HG03025 (cell line): ENCODE results near the gene PCDHA6.
"Not testable (repeated sequence)": the region's sequence is repeated elsewhere in the genome, so short reads cannot be mapped to it uniquely, and the experiment has no call there.

ENCODE experiments used
- ATAC-seq: cut with Tn5 transposase; IDR thresholded peaks from one replicate; pipeline ENCODE4 v1.9.1; 2021; ENCODE audit warnings: mild to moderate bottlenecking, moderate library complexity; ENCODE audit not compliant: unreplicated experiment, low FRiP score

Gene PCDHA6

GRCh38 chr5:140827704-140828361, at the start of gene PCDHA6:
Gene PCDHA6 (plus strand): TSS chr5:140827960. CDS start chr5:140828092, 132 bp downstream.
- no peak for ATAC-seq

GRCh38 chr5:140780512-140780911, 47.2 kb upstream of the PCDHA6 start:
- ATAC-seq: no peak

DNA sequence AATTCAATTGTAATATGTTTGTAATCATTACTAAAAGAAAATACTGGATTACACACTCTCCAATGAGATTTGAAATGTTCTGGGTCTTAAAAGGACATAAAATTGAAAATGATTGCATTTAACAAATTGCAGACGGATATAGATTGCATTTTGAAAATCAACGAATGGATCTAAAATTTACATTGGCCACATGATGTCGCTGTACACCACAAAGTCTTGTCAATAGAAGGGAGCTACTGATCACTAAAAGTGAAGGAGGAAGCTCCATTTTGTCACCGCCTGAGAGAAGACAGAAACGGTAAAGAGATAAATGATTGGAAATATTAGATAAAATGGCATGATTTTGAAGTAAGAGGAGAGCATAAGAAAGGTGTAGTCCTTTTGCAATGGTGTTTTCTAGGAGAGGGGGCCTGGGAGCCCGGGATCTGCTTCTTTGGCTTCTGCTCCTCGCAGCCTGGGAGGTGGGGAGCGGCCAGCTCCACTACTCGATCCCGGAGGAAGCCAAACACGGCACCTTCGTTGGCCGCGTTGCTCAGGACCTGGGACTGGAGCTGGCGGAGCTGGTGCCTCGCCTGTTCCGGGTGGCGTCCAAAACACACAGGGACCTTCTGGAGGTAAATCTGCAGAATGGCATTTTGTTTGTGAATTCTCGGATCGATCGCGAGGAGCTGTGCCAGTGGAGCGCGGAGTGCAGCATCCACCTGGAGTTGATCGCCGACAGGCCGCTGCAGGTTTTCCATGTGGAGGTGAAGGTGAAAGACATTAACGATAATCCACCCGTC, 41.7 kb upstream of the PCDHA6 start, which contains the start of gene PCDHA1:
Gene PCDHA1, plus strand, starts transcription at position 236 of the 782 bp plus-strand sequence.
- no peak for ATAC-seq

DNA sequence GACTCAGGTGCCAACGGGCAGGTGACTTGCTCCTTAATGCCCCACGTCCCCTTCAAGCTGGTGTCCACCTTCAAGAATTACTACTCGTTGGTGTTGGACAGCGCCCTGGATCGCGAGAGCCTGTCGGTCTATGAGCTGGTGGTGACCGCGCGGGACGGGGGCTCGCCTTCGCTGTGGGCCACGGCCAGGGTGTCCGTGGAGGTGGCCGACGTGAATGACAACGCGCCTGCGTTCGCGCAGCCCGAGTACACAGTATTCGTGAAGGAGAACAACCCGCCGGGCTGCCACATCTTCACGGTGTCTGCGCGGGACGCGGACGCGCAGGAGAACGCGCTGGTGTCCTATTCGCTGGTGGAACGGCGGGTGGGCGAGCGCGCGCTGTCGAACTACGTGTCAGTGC, 40.3 kb upstream of the PCDHA6 start:
- ATAC-seq: not testable (repeated sequence)

DNA sequence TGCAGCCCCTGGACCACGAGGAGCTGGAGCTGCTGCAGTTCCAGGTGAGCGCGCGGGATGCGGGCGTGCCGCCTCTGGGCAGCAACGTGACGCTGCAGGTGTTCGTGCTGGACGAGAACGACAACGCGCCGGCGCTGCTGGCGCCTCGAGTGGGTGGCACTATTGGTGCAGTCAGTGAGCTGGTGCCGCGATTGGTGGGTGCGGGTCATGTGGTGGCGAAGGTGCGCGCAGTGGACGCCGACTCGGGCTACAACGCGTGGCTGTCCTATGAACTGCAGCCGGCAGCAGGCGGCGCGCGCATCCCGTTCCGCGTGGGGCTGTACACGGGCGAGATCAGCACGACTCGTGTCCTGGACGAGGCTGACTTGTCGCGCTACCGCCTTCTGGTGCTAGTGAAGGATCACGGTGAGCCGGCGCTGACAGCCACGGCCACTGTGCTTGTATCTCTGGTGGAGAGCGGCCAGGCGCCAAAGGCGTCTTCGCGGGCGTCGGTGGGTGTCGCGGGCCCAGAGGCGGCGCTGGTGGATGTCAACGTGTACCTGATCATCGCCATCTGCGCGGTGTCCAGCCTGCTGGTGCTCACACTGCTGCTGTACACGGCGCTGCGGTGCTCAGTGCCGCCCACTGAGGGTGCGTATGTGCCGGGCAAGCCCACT, 39.8 kb upstream of the PCDHA6 start:
- not testable (repeated sequence) for ATAC-seq

DNA sequence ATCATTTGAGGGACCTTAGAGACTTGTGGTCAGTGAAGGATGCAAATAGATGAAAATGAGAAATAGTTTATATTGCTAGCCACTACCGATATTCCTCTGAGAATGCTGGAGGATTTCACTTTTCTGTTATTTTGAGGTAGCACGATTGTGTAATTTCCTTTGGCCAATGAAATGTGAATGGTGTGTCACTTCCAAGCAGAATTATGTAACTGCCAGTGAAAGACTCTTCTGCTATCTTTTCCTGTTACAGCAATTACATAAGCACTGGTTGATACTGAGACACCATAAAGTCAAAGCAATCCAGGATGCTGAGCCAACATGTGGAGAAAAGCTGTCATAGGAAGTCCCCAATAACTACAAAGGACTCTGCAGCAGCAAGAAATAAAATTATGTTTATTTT, 36.7 kb upstream of the PCDHA6 start:
- no peak for ATAC-seq

DNA sequence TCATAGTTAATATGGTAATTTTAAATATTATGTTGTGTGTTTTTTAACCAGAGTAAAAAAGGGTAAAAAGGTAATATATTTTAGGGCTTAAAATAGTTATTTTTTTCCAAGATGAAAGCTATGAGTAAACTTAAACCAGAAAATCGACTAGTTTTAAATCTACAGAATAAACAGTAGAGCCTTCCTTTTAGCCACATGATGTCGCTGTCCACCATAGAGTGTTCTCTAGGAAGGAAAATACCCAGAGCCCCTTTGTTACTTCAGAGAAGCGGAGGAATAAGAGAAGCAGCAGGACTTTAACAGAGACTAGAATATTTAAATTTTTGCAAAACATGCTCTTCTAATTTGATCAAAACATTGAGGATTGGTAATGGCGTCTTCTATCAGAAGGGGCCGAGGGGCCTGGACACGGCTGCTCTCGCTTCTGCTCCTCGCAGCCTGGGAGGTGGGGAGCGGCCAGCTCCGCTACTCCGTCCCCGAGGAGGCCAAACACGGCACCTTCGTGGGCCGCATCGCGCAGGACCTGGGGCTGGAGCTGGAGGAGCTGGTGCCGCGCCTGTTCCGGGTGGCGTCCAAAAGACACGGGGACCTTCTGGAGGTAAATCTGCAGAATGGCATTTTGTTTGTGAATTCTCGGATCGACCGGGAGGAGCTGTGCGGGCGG, 33.0 kb upstream of the PCDHA6 start, which contains the start of gene PCDHA2:
Gene PCDHA2, plus strand, starts transcription at position 258 of the 664 bp plus-strand sequence.
- no peak for ATAC-seq

DNA sequence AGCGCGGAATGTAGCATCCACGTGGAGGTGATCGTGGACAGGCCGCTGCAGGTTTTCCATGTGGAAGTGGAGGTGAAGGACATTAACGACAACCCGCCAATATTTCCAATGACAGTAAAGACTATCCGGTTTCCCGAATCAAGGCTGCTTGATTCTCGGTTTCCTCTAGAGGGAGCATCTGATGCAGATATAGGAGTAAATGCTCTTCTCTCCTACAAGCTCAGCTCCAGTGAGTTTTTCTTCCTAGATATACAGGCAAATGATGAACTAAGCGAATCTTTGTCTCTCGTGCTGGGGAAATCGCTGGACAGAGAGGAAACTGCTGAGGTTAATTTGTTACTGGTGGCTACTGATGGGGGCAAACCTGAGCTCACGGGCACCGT, 32.5 kb upstream of the PCDHA6 start:
- no peak for ATAC-seq

GRCh38 chr5:140796072-140796717, 31.6 kb upstream of the PCDHA6 start:
- ATAC-seq: not testable (repeated sequence)

GRCh38 chr5:140796718-140797095, 31.1 kb upstream of the PCDHA6 start:
- ATAC-seq: no peak

DNA sequence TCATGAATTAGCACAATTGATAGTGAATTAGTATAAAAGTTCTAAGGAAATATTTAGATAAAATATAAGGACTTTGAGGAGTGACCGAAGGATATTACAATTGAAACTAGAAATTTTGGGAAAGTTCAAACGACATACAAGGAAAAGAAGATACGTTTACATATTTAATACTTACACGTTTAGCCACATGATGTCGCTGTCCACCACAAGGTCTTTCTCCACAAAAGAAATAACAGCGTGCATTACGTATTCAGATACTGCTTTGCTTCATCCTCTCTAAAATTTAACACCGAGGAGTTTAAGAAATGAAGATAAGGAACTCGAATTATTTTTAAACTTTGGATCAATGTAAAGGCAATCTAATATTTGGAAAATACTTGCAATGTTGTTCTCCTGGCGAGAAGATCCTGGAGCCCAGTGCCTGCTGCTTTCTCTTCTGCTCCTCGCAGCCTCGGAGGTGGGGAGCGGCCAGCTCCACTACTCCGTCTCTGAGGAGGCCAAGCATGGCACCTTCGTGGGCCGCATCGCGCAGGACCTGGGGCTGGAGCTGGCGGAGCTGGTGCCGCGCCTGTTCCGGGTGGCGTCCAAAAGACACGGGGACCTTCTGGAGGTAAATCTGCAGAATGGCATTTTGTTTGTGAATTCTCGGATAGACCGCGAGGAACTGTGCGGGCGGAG, 26.8 kb upstream of the PCDHA6 start, which contains the start of gene PCDHA3:
Gene PCDHA3, plus strand, starts transcription at position 242 of the 678 bp plus-strand sequence.
- no peak for ATAC-seq

- no peak for ATAC-seq
These were observed 26.3 kb upstream of the PCDHA6 start for GRCh38 chr5:140801494-140801841.

GRCh38 chr5:140802381-140802780, 25.4 kb upstream of the PCDHA6 start:
- ATAC-seq: not testable (repeated sequence)

DNA sequence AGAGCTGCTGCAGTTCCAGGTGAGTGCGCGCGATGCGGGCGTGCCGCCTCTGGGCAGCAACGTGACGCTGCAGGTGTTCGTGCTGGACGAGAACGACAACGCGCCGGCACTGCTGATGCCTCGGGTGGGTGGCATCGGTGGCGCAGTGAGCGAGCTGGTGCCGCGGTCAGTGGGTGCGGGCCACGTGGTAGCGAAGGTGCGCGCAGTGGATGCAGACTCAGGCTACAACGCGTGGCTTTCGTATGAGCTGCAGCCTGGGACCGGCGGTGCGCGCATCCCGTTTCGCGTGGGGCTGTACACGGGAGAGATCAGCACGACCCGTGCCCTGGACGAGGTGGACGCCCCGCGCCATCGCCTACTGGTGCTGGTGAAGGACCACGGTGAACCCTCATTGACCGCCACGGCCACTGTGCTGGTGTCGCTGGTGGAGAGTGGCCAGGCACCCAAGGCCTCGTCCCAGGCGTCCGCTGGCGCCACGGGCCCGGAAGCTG, 24.9 kb upstream of the PCDHA6 start:
- ATAC-seq: no peak

DNA sequence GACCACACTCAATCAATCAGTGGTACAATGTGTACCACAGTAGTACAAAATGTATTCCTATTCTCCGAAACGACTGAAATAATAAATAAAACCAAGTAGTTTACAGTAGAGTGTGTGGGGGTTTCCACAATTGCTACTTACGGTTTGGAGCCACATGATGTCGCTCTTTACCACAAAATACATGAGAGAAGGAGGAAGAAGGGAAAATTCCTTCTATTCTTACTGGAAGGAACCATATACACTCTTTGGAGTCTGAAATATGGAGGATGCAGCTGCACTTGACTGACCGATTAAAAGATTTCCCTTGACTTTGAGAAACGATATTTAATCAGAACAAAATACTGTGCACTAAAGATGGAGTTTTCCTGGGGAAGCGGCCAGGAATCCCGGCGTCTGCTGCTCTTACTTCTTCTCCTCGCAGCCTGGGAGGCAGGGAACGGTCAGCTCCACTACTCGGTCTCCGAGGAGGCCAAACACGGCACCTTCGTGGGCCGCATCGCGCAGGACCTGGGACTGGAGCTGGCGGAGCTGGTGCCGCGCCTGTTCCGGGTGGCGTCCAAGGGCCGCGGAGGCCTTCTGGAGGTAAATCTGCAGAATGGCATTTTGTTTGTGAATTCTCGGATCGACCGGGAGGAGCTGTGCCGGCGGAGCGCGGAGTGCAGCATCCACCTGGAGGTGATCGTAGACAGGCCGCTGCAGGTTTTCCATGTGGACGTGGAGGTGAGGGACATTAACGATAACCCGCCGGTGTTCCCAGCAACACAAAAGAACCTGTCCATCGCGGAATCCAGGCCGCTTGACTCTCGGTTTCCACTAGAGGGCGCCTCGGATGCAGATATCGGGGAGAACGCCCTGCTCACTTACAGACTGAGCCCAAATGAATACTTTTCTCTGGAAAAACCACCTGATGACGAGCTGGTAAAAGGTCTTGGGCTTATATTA, 20.7 kb upstream of the PCDHA6 start, which contains the start of gene PCDHA4:
Gene PCDHA4, plus strand, starts transcription at position 235 of the 942 bp plus-strand sequence.
- no peak for ATAC-seq

DNA sequence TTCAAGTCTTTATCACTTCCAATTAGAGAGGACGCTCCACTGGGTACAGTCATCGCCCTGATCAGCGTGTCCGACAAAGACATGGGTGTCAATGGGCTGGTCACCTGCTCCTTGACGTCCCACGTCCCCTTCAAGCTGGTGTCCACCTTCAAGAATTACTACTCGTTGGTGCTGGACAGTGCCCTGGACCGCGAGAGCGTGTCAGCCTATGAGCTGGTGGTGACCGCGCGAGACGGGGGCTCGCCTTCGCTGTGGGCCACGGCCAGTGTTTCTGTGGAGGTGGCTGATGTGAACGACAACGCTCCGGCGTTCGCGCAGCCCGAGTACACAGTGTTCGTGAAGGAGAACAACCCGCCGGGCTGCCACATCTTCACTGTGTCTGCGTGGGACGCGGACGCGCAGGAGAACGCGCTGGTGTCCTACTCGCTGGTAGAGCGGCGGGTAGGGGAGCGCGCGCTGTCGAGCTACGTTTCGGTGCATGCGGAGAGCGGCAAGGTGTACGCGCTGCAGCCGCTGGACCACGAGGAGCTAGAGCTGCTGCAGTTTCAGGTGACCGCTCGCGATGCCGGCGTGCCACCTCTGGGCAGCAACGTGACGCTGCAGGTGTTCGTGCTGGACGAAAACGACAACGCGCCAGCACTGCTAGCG, 19.4 kb upstream of the PCDHA6 start:
- ATAC-seq: not testable (repeated sequence)

DNA sequence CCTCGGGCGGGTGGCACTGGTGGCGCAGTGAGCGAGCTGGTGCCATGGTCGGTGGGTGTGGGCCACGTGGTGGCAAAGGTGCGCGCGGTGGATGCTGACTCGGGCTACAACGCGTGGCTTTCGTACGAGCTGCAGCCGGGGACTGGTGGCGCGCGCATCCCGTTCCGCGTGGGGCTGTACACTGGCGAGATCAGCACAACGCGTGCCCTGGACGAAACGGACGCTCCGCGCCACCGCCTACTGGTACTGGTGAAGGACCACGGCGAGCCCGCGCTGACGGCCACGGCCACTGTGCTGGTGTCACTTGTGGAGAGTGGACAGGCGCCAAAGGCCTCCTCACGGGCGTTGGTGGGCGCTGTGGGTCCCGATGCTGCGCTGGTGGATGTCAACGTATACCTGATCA, 18.9 kb upstream of the PCDHA6 start:
- ATAC-seq: no peak
